ENCODE measurements around the gene SIAE. TPM values are rescaled to one million over a fixed set of nuclear protein-coding genes. Genes with fewer than 3 reads are reported as not detected.

Gene SIAE, protein sequence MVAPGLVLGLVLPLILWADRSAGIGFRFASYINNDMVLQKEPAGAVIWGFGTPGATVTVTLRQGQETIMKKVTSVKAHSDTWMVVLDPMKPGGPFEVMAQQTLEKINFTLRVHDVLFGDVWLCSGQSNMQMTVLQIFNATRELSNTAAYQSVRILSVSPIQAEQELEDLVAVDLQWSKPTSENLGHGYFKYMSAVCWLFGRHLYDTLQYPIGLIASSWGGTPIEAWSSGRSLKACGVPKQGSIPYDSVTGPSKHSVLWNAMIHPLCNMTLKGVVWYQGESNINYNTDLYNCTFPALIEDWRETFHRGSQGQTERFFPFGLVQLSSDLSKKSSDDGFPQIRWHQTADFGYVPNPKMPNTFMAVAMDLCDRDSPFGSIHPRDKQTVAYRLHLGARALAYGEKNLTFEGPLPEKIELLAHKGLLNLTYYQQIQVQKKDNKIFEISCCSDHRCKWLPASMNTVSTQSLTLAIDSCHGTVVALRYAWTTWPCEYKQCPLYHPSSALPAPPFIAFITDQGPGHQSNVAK
- polyA plus RNA-seq (2012; ENCODE audit: insufficient read depth, insufficient read length): 1.8 TPM

DNA sequence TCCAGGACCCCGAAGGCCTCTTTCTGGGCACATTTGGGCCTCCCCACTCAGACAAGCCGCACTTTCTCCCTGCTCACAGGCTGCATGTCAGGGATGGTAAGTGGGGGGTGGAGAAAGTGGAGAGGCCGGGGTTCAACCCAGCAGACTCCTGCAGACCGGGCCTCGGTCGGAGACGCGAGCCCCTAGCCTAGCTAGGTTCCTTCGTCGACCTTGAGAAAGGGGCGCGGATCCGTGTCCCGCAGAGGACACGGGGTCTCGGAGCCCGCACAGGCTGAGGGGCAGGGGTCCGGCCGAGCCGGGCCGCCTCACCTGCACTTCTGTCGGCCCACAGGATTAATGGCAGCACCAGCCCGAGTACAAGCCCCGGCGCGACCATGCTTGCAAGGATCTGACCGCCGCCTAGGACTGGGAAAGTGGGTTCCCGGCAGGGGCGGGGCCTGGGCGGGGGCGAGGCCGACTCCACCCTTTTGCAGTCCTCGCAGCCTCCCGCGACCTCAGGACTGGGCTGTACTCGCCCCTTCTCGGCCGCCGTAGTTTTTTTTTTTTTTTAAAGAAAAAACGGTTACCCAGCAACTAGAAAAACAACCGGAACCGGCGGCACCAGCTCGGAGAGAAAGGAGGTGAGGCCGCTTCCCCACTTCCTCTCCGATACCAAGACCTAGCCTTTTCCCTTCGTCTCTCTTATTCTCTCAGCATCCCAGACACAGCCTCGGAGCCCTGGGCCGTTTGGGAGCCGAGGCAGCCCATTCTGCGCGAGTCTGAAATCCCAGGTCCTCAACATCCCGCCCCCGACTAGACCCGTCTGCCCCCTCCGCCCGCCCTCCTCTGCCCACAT is at the start of gene SIAE, which contains the start of gene SPA17:
TSS of gene SIAE (minus strand) at position 407 of the 835 bp plus-strand sequence. CDS start at position 376, 31 bp downstream.
TSS of gene SPA17 (plus strand) at position 572 of the 835 bp plus-strand sequence. CDS start 1,361 bp downstream, outside the sequence.
- H3K4me3 ChIP-seq (ENCODE audit: low read length): peak within 1 kb of the TSS; percentile 65
- peak; percentile 93 for DNase-seq (ENCODE audit: low read depth, low spot score)

DNA sequence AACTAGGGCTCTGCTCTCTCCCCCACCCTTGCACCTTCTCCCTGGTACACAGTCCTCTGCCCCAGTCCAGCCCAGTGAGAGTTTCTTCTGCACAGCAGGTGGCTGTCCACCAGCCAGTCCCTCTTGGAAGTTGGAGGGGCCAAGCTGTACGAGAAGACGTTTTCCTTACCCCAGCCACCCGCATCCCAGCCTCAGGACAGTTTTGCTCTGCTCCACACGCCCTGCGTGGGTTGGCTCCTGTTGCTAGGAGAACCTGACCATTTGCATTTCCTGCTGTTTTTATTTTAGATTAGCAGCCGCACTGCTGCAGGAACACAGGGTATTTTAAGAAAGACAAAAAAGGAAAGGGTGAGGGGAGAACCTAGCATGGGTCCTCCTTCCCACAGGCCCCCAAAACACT is 48.6 kb upstream of the SIAE start:
- no peak overlapping the region for H3K4me3 ChIP-seq (ENCODE audit: low read length)
- DNase-seq (ENCODE audit: low read depth, low spot score): no peak

DNA sequence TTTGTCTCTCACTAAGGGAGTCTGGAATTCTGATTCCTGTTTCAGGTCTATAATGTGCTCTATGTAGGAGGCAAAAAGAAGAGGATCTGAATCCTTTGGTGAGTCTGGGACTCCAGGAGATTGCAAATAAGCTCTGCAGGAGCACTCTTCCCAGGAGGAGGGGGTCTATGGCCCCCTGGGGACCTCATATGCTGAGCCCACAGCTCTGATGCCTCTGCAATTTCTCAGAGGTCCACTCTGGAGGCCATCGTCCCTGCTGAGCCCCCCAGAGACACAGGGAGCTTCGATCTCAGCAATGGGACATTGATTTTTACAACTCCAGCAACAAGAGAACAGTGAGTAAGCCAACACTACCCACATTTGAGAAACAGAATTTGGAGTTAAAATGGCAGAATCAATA is 46.0 kb upstream of the SIAE start:
- H3K4me3 ChIP-seq (ENCODE audit: low read length): no peak overlapping the region
- no peak for DNase-seq (ENCODE audit: low read depth, low spot score)

DNA sequence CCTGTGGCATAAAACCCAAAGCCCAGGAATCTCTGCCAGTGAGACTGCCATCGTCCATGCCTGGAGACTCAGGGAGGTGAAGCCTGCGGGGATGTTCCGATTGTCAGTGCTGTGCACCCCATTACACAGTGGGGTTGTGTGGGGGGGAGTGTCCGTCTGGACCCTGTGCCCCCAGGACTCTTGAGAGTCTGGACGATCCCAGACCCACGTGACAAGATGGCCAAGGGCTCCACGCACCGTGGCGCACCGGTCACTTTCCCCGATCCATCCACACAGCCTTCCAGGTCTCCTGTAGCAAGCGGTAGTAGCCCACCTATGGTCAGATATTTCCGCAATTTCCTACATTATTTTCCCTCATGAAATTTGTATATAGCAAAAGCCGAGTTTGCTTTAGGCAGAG is 45.3 kb upstream of the SIAE start:
- DNase-seq (ENCODE audit: low read depth, low spot score): no peak
- no peak overlapping the region for H3K4me3 ChIP-seq (ENCODE audit: low read length)

DNA sequence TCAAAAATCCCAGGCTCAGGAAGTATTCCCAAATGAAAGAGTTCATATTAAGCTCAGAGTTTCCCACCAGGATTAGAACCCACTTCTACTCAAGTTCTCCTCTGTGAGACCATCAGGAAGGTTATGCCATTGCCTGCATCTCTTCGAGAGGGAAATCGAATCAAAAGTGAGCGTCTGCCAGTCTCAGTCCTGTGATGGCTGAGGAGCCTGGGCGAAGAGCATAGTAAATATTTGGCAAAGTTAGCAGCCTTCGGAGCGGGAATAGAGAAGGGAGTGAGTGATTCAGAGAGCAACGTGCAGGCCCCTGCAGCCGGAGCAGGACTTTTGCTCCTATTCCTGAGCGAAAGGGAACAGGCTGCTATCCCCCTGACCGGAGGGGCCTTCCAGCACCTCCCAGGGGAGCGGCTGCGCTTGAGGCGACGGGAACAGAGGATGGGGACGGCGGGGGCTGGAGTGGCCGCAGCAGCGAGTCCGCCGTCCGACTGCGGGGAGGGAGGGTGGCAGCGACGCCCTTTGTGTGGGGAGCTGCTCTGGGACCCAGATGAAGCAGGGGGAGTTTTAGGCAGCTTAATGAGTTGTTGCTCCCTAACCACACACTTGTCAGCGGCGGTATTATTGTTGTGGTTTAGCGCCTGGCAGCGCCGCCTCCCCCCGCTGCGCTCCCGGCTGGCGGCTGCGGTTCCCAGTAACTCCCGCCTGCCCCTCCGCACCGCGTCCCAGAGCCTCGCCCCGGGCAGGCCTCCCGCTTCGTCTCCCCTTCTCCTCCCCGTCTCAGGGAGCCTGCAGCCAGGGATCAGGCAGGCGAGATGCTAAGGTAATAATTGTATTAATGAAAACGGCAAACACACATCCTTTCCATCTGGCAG is 44.5 kb upstream of the SIAE start:
- no peak overlapping the region for H3K4me3 ChIP-seq (ENCODE audit: low read length)
- peak; percentile 56 for DNase-seq (ENCODE audit: low read depth, low spot score)

DNA sequence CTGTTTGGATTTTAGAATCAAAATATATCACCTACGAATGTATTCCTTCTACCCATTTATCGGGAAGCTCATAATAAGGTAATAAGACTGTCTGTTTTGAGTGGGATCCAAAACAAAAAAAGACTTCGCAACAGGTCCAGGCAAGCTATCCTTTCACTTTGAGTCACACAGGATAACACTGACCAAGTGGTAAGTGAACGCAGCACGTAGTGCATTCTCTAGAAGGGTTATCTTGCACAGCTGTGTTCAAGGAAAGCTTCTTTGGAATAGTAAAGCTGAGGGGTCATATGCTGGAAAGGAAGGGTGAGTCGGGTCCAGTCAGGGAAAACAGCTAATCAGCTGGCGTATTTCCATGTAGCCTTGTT is 43.9 kb upstream of the SIAE start:
- DNase-seq (ENCODE audit: low read depth, low spot score): no peak
- H3K4me3 ChIP-seq (ENCODE audit: low read length): no peak overlapping the region

DNA sequence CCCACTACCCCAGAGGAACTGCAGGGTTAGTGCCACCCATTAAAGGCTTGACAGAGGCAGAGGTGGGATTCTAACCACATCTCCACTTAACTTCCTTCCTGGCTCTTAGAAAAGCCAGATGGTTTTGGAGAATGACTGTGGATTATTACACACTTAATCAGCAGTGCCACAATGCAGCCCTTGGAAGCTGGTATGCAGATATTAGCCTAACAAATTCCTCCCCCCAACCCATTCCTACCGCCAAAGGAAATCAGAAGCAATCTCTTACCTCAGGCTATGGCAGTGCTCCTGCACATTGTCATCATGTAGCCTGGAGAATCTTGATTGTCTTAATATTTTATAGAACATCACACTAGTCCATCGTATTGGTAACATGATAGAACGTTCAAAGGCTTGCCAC is 43.1 kb upstream of the SIAE start:
- no peak overlapping the region for H3K4me3 ChIP-seq (ENCODE audit: low read length)
- no peak for DNase-seq (ENCODE audit: low read depth, low spot score)

DNA sequence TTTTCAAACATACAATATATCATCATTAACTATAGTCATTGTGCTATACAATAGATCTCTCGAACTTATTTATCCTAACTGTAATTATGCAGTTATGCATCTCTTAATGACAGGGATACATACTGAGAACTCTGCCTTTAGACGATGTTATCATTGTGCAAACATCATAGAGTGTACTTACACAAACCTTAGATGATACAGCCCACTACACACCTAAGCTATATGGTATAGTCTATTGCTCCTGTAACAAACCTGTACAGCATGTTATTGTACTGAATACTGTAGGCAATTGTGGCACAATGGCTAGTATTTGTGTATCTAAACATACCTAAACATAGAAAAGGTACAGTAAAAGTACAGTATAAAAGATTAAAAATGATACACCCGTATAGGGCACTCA is 38.9 kb upstream of the SIAE start:
- H3K4me3 ChIP-seq (ENCODE audit: low read length): no peak overlapping the region
- no peak for DNase-seq (ENCODE audit: low read depth, low spot score)

DNA sequence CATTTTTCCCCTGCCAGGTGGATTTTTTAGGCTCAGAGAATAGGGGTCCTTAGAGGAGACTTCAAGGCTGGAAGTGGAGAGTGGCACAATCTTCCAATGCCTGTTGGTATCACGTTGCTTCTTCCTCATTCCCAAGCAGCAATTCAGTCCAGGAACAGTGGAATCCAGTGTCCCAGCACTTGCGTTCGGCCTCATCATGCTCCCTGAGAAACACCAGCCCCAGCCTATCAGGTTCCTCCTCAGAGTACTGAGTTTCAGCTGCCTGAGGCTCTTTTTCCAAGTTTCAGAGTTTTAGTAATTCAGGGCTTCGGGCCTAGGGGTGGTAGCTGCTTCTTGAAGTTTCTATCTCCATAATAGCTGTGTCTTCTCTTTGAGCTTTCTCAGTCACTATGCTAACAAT is 34.3 kb upstream of the SIAE start:
- no peak overlapping the region for H3K4me3 ChIP-seq (ENCODE audit: low read length)
- DNase-seq (ENCODE audit: low read depth, low spot score): no peak

DNA sequence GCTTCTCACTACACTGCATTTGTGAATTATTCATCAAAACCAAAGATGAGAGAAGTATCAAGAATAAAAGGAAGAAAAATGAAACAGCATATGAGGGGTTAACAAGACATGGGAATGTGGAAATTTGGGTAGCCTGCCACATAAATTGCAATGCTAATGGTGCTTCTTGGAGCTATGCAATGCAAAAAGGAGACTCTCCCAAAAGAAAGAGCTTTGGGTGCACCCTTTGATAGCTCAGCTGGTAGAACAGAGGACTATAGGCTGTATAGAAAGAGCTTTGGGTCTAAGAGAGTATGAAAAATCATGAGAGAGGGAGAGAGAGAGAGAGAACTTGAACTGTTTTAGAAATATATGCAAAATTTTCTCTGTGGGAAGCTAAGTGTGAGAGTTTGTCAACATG is 26.5 kb upstream of the SIAE start:
- no peak overlapping the region for H3K4me3 ChIP-seq (ENCODE audit: low read length)
- DNase-seq (ENCODE audit: low read depth, low spot score): no peak

DNA sequence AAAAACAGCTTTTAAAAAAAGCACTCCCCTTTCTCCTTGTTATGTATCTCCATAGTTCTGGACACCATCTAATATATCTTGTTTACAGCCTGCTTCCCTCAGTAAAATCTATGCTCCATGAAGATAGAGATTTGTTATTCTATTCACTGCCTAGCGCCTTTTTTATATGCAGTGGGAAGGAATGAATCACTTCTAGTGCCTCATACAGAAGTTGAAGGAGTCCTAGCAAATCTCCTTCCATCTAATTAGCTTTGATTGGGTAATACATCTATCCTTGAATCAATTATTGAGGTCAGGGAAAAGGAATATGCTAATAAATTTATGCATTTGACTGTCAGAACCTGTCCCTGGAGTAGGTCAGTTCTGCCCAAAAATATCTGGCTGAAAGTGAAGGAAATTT is 26.0 kb upstream of the SIAE start:
- DNase-seq (ENCODE audit: low read depth, low spot score): no peak
- no peak overlapping the region for H3K4me3 ChIP-seq (ENCODE audit: low read length)

DNA sequence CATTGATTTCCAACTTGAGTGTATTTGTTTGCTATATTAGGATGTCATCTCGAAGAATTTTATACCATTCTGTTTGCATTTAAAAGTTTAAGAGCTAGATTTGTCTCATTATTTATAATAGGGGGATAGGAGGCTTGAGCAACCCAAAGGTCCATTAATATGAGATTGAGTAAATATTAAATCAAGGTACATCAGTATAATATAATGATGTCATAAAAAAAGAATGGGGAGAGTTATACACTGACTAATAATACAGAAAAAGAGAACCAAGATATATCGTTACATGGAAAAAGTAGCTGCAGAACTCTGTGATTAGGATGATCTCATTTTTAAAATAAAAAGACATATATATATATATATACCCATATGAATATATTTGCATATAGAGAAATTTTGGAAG is 19.6 kb upstream of the SIAE start:
- DNase-seq (ENCODE audit: low read depth, low spot score): no peak
- H3K4me3 ChIP-seq (ENCODE audit: low read length): no peak overlapping the region

DNA sequence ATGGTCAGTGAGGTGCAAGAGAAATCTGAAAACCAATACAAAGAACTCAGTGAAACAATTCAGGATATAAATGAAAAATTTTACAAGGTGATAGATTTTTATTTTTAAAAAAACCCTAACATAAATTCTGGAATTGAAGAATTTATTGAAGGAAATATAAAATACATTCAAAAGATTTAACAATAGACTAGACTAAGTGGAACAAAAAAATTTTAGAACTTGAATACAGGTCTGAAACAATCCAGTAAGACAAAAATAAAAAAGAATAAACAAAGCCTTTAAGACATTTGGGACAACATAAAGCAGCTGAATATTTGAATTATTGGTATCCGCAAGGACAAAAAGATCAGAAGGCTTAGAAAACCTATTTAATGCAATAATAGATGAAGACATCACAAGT is 8.9 kb upstream of the SIAE start:
- DNase-seq (ENCODE audit: low read depth, low spot score): no peak
- H3K4me3 ChIP-seq (ENCODE audit: low read length): no peak overlapping the region

DNA sequence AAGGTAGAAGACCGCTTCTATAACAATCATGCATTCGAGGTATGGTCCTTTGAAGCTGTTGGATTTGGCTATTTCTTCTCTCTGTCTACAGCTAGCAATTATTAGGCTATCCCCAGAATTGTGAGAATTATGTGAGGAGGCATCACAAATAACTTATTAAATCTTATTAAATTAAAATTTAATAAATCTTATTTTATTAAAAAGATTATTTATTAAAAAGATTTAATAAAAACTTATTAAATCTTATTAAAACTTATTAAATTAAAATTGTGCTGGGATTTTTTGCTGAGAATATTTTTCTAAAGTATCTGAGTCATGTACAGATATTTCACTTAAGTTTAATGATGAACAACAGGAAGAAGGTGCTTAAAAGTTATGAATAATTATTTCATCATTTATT is 7.9 kb upstream of the SIAE start:
- H3K4me3 ChIP-seq (ENCODE audit: low read length): no peak overlapping the region

DNA sequence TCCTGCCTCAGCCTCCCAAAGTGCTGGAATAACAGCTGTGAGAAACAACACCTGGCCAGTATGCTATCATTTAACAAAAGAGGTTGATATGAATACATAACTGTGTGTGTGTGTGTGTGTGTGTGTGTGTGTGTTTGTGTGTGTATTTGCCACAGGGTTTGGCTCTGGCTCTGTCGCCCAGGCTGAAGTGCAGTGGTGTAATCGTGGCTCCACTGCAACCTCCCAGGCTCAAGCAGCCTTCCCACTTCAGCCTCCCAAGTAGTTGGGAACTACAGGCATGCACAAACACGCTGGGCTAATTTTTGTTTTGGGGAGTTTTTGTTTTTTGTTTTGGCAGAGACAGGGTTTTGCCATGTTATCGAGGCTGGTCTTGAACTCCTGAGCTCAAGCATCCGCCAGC is 4.9 kb upstream of the SIAE start:
- no peak overlapping the region for H3K4me3 ChIP-seq (ENCODE audit: low read length)
- DNase-seq (ENCODE audit: low read depth, low spot score): no peak

More for the DNA sequence above, 7.9 kb upstream of the SIAE start:
- no peak for DNase-seq (ENCODE audit: low read depth, low spot score)

DNA sequence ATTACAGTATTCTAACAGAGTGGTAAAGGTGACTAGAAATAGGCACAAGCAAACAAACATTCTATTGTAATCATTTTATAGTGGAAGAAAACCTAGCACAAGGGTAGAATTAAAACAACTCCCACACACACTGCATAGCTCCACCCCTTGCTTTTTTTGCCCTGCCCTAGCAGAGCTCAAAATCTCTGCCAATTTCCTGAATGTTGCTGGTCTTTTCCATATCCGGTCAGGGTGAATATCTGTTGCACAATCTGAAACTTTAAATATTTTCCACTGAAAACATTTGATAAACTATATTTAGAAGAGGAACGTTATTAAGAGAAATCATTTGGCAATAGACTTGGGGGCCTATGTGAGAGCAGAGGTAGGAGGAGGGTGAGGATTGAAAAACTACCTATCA is 2.8 kb upstream of the SIAE start:
- no peak for DNase-seq (ENCODE audit: low read depth, low spot score)
- H3K4me3 ChIP-seq (ENCODE audit: low read length): no peak overlapping the region

DNA sequence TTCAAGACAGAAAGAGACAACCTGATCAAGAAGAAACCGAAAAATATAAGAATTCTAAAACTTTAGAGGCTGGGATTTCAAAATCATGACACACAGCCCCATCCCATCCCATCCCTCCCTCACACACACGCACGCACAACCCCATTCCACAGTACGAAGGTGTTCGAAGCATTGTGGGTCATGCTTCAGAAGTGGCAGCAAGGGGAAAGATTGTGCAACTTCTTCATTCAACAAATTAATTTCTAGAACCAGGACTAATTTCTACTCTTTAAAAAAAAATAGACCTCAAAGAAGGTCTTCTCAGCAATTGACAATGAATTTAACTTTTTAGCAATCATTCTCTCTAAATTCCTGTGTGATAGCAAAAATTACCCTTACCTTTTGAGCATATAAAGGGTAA is 1.0 kb upstream of the SIAE start:
- no peak for DNase-seq (ENCODE audit: low read depth, low spot score)

DNA sequence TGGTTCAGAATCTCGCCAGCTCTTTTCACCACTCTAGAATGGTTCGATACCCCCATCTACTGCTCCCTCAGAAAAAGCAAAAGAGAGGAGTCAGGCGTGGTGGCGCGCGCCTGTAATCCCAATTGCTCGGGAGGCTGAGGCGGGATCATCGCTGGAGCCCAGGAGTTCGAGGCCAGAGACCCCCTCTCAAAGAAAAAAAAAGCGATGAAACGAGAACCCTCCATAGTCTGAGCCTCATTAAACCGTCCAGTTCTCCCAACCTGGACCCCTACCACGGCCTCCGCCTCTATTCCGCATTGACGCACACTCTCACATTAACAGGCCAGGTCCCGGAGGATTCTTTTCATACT is 604 bp upstream of the SIAE start:
- DNase-seq (ENCODE audit: low read depth, low spot score): no peak
- peak overlapping the region; percentile 65 for H3K4me3 ChIP-seq (ENCODE audit: low read length)

More for the DNA sequence above, 1.0 kb upstream of the SIAE start:
- H3K4me3 ChIP-seq (ENCODE audit: low read length): peak overlapping the region; percentile 65

DNA sequence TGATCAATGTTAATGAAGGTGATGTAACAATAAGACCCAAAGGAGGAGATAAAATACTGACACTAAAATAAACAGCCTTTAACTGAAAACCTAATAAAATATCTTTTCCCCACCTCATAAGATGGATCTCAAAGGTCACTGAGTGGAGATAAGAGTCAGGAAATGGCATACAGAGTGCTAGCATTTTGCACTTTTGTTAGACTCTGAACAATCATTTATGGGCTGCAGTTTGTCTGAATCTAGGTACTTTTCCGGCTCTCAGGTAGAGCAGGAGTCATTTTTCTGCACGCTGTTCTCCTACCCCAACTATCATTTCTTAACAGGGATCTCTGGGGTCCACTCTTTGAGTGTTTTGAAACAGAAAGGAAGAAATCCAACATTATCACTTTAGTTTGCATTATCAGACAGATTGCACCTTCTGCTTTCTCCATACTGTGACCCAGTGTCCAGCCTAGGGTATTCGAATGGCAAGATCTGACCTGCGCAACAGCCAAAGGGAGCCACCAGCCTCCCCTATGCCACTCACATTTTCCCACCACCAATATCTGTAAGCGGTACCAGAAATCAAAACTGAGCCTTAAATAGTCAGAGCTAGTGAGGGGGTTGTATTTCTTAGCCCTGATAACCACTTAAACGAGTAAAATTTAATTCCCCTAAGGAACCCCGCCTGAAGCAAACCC is 863 bp downstream of the SIAE start:
- H3K4me3 ChIP-seq (ENCODE audit: low read length): peak overlapping the region; percentile 65
- no peak for DNase-seq (ENCODE audit: low read depth, low spot score)

Measured in Jurkat, Clone E6-1 (cell line).